SK-N-SH treated with all-trans-retinoic acid at 6 μM for 48 hours (cell line): ENCODE measurements around the gene HDAC4.

ENCODE experiments used
- ATAC-seq: fragments of 200-7000 bp; cut with Tn5 transposase; 3 replicates; pipeline ENCODE4 v1.9.1; 2020; ENCODE audit warnings: mild to moderate bottlenecking, moderate library complexity
- ARNTL ChIP-seq: fragments of 450-650 bp; formaldehyde crosslinking; IDR thresholded peaks from 2 replicates; pipeline ENCODE4 v1.5.0; 2020; ENCODE audit warnings: low read depth, mild to moderate bottlenecking, moderate library complexity, borderline replicate concordance
- BACH2 ChIP-seq: fragments of 250-450 bp; sonication (Bioruptor Pico); IDR thresholded peaks from 2 replicates; pipeline ENCODE4 v1.9.0; 2021; ENCODE audit warnings: mild to moderate bottlenecking, borderline replicate concordance
- CSDC2 ChIP-seq: fragments of 250-450 bp; sonication (Bioruptor Pico); IDR thresholded peaks from 2 replicates; pipeline ENCODE4 v1.5.0; 2020; ENCODE audit warnings: mild to moderate bottlenecking, moderate library complexity
- ESRRG ChIP-seq: fragments of 250-450 bp; sonication (Bioruptor Pico); IDR thresholded peaks from 2 replicates; pipeline ENCODE4 v1.6.1; 2021; ENCODE audit warnings: mild to moderate bottlenecking
- ISL1 ChIP-seq: fragments of 250-450 bp; sonication (Bioruptor Pico); IDR thresholded peaks from 2 replicates; pipeline ENCODE4 v2.1.2; 2022; ENCODE audit warnings: mild to moderate bottlenecking, moderate library complexity
- OSR1 ChIP-seq: fragments of 250-450 bp; sonication (Bioruptor Pico); IDR thresholded peaks from 2 replicates; pipeline ENCODE4 v1.8.0; 2022; ENCODE audit warnings: moderate library complexity, mild to moderate bottlenecking, inconsistent platforms
- PPARA ChIP-seq: fragments of 250-450 bp; sonication (Bioruptor Pico); IDR thresholded peaks from 2 replicates; pipeline ENCODE4 v1.5.0; 2020; ENCODE audit warnings: mild to moderate bottlenecking, borderline replicate concordance
- RARB ChIP-seq: fragments of 250-450 bp; sonication (Bioruptor Pico); IDR thresholded peaks from 2 replicates; pipeline ENCODE4 v1.8.0; 2021; ENCODE audit warnings: mild to moderate bottlenecking, moderate library complexity
- SNAI2 ChIP-seq: fragments of 250-450 bp; sonication (Bioruptor Pico); IDR thresholded peaks from 2 replicates; pipeline ENCODE4 v1.5.0; 2020; ENCODE audit warnings: mild to moderate bottlenecking, moderate library complexity
- TCF4 ChIP-seq: fragments of 250-450 bp; sonication (Bioruptor Pico); IDR thresholded peaks from 2 replicates; pipeline ENCODE4 v1.8.0; 2021; ENCODE audit warnings: mild to moderate bottlenecking, moderate library complexity, borderline replicate concordance
- TOX ChIP-seq: fragments of 250-450 bp; sonication (Bioruptor Pico); IDR thresholded peaks from 2 replicates; pipeline ENCODE4 v1.8.0; 2021; ENCODE audit warnings: mild to moderate bottlenecking, moderate library complexity, borderline replicate concordance
- TSHZ2 ChIP-seq: fragments of 250-450 bp; sonication (Bioruptor Pico); IDR thresholded peaks from 2 replicates; pipeline ENCODE4 v1.5.0; 2020; ENCODE audit warnings: mild to moderate bottlenecking, moderate library complexity
- ZC3H10 ChIP-seq: fragments of 250-450 bp; sonication (Bioruptor Pico); IDR thresholded peaks from 2 replicates; pipeline ENCODE4 v1.5.1; 2021; ENCODE audit warnings: mild to moderate bottlenecking, moderate library complexity
- ZFP3 ChIP-seq: fragments of 250-450 bp; sonication (Bioruptor Pico); IDR thresholded peaks from 2 replicates; pipeline ENCODE4 v1.5.0; 2020; ENCODE audit warnings: mild to moderate bottlenecking, moderate library complexity
- ZFP30 ChIP-seq: fragments of 450-650 bp; formaldehyde crosslinking; IDR thresholded peaks from 2 replicates; pipeline ENCODE4 v1.5.0; 2022; ENCODE audit warnings: mild to moderate bottlenecking, moderate library complexity
- ZNF565 ChIP-seq: fragments of 450-650 bp; formaldehyde crosslinking; conservative IDR thresholded peaks from 2 replicates; pipeline ENCODE4 v1.5.0; 2020; ENCODE audit warnings: low read depth, mild to moderate bottlenecking, moderate library complexity
- ZNF70 ChIP-seq: fragments of 450-650 bp; formaldehyde crosslinking; IDR thresholded peaks from 2 replicates; pipeline ENCODE4 v1.5.0; 2020; ENCODE audit warnings: mild to moderate bottlenecking, moderate library complexity
- ZNF8 ChIP-seq: fragments of 450-650 bp; formaldehyde crosslinking; IDR thresholded peaks from 2 replicates; pipeline ENCODE4 v1.5.0; 2020; ENCODE audit warnings: mild to moderate bottlenecking, moderate library complexity
- TF ChIP-seq, protein P1 (sequence below): fragments of 250-450 bp; sonication (Bioruptor Pico); IDR thresholded peaks from 2 replicates; pipeline ENCODE4 v1.8.0; 2020; ENCODE audit warnings: mild to moderate bottlenecking, moderate library complexity, borderline replicate concordance
- TF ChIP-seq, protein P2 (sequence below): fragments of 250-450 bp; sonication (Bioruptor Pico); IDR thresholded peaks from 2 replicates; pipeline ENCODE4 v1.5.1; 2020; ENCODE audit warnings: low read depth, mild to moderate bottlenecking, moderate library complexity
- TF ChIP-seq, protein P3 (sequence below): fragments of 250-450 bp; sonication (Bioruptor Pico); IDR thresholded peaks from 2 replicates; pipeline ENCODE4 v1.5.1; 2021; ENCODE audit warnings: mild to moderate bottlenecking, moderate library complexity
- TF ChIP-seq, protein P4 (sequence below): fragments of 250-450 bp; sonication (Bioruptor Pico); IDR thresholded peaks from 2 replicates; pipeline ENCODE4 v1.8.0; 2021; ENCODE audit warnings: low read depth, mild to moderate bottlenecking, moderate library complexity, borderline replicate concordance

The HDAC4 gene

GRCh38 chr2:239154971-239155805 lies 245.6 kb downstream of the HDAC4 start:
- TF ChIP-seq ZFP3 = no peak
- TF ChIP-seq ZNF8 = no peak
- no peak for TF ChIP-seq ZC3H10 (CRISPR knock-in tag)
- TF ChIP-seq, protein P1, sequence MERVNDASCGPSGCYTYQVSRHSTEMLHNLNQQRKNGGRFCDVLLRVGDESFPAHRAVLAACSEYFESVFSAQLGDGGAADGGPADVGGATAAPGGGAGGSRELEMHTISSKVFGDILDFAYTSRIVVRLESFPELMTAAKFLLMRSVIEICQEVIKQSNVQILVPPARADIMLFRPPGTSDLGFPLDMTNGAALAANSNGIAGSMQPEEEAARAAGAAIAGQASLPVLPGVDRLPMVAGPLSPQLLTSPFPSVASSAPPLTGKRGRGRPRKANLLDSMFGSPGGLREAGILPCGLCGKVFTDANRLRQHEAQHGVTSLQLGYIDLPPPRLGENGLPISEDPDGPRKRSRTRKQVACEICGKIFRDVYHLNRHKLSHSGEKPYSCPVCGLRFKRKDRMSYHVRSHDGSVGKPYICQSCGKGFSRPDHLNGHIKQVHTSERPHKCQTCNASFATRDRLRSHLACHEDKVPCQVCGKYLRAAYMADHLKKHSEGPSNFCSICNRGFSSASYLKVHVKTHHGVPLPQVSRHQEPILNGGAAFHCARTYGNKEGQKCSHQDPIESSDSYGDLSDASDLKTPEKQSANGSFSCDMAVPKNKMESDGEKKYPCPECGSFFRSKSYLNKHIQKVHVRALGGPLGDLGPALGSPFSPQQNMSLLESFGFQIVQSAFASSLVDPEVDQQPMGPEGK = no peak
- TF ChIP-seq TOX (CRISPR knock-in tag) = no peak
- TF ChIP-seq ZNF70 = no peak
- no peak for TF ChIP-seq RARB
- TF ChIP-seq OSR1 (CRISPR knock-in tag) = no peak
- no peak for TF ChIP-seq TSHZ2 (CRISPR knock-in tag)
- TF ChIP-seq ZNF565 (CRISPR knock-in tag) = no peak
- no peak for TF ChIP-seq ZFP30 (CRISPR knock-in tag)
- TF ChIP-seq, protein P2, sequence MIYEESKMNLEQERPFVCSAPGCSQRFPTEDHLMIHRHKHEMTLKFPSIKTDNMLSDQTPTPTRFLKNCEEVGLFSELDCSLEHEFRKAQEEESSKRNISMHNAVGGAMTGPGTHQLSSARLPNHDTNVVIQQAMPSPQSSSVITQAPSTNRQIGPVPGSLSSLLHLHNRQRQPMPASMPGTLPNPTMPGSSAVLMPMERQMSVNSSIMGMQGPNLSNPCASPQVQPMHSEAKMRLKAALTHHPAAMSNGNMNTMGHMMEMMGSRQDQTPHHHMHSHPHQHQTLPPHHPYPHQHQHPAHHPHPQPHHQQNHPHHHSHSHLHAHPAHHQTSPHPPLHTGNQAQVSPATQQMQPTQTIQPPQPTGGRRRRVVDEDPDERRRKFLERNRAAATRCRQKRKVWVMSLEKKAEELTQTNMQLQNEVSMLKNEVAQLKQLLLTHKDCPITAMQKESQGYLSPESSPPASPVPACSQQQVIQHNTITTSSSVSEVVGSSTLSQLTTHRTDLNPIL (CRISPR knock-in tag) = no peak
- TF ChIP-seq ARNTL (CRISPR knock-in tag) = no peak
- TF ChIP-seq SNAI2 (CRISPR knock-in tag) = no peak
- no peak for TF ChIP-seq ESRRG (CRISPR knock-in tag)
- TF ChIP-seq, protein P3, sequence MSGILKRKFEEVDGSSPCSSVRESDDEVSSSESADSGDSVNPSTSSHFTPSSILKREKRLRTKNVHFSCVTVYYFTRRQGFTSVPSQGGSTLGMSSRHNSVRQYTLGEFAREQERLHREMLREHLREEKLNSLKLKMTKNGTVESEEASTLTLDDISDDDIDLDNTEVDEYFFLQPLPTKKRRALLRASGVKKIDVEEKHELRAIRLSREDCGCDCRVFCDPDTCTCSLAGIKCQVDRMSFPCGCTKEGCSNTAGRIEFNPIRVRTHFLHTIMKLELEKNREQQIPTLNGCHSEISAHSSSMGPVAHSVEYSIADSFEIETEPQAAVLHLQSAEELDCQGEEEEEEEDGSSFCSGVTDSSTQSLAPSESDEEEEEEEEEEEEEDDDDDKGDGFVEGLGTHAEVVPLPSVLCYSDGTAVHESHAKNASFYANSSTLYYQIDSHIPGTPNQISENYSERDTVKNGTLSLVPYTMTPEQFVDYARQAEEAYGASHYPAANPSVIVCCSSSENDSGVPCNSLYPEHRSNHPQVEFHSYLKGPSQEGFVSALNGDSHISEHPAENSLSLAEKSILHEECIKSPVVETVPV (CRISPR knock-in tag) = no peak
- TF ChIP-seq TCF4 (CRISPR knock-in tag) = no peak
- TF ChIP-seq BACH2 = no peak
- no peak for TF ChIP-seq PPARA (CRISPR knock-in tag)

DNA sequence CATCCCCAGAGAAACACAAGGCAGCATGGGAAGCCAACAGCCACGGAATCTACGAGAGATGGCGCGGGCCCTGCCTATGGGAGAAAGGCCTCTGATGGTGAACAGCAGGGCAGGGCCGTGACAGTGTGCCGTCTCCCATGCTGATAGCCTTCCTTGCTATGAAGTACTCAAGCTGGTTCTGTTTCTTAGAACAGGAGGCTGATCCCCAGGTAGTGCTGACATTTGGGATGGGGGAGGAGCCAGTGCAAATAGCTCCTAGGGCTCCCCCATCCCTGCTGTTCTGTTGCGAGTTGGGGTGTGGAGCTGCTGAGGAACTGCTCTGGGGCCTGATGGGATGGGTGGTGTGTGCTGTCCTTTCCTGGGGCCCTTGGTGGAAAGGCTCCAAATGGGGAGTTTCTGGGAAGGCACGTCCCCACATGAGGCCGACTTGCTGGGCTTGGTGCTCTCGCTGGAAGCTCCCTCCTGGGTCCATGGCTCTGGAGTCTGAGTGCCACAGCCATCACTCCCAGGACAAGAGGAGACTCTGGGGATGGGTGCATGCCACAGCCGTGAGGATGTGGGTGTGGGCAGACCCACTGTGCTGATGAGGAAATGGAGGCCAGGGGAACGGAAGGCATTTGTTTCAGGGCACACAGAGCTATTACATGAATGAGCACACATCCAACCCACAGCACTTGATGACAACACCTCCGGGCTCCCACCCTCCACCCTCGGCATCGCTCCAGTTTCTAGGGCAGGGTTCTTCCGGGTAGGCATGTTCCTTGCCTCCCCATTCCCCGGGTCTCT lies 246.8 kb downstream of the HDAC4 start:
- no peak for ATAC-seq
- TF ChIP-seq ZFP3 (no peak), ZFP30 (CRISPR knock-in tag) (no peak), RARB (no peak), TCF4 (CRISPR knock-in tag) (no peak), CSDC2 (CRISPR knock-in tag) (no peak), ESRRG (CRISPR knock-in tag) (no peak), ZNF8 (no peak), ZNF70 (no peak), ZNF565 (CRISPR knock-in tag) (no peak), PPARA (CRISPR knock-in tag) (no peak), ISL1 (CRISPR knock-in tag) (no peak)
- TF ChIP-seq, protein P4, sequence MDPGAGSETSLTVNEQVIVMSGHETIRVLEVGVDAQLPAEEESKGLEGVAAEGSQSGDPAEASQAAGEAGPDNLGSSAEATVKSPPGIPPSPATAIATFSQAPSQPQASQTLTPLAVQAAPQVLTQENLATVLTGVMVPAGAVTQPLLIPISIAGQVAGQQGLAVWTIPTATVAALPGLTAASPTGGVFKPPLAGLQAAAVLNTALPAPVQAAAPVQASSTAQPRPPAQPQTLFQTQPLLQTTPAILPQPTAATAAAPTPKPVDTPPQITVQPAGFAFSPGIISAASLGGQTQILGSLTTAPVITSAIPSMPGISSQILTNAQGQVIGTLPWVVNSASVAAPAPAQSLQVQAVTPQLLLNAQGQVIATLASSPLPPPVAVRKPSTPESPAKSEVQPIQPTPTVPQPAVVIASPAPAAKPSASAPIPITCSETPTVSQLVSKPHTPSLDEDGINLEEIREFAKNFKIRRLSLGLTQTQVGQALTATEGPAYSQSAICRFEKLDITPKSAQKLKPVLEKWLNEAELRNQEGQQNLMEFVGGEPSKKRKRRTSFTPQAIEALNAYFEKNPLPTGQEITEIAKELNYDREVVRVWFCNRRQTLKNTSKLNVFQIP (CRISPR knock-in tag) = no peak
- TF ChIP-seq, protein P3 (CRISPR knock-in tag) = no peak

More at GRCh38 chr2:239154971-239155805, 245.6 kb downstream of the HDAC4 start:
- ATAC-seq = no peak
